ENCODE data around the gene RNF123. TPM values are rescaled to one million over a fixed set of nuclear protein-coding genes. Genes with fewer than 3 reads are reported as not detected.

The RNF123 gene
- total and polyA plus RNA-seq, 4 donors, result 34.3 to 104 (median 40.2) TPM

DNA sequence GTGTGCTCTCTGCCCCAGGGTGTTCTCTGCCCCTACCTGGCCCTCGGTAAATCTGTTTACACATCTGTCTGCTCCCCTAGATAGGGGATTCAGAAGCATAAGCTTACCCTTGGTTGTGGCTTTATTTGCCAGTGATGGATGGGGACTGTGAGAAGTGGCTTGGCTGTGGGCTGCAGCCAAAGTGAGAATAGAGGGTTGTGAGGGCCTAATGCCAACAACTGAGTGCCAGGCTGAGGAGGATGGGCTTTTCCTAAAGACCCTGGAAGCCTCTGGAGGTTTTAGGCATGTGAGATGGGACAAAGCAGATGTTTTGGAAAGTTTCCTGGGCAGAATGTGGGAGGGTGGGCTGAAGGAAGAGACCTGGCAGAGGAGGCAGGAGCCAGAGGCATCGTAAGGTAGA lies 30.6 kb upstream of the RNF123 start:
- H3K9me3 ChIP-seq (ENCODE audit: control insufficient read depth in 4 of 4, low read length in 3 of 4), result no peaks in the 10 kb centered on the region
- no peaks in the 10 kb centered on the region for H3K36me3 ChIP-seq (ENCODE audit: control insufficient read depth in 4 of 4, insufficient read depth in 3 of 4, low read depth in 1 of 4, low read length in 3 of 4)
- H3K4me3 ChIP-seq (ENCODE audit: low read depth in 1 of 3, low read length in 3 of 3), result no peak overlapping the region
- 92% methylated on average over 2 of the region's 2 CpGs for WGBS
- H3K9ac ChIP-seq (ENCODE audit: low read depth in 1 of 2, low read length in 2 of 2), result no peak overlapping the region
- DNase-seq (ENCODE audit: low spot score), result no peak
- no peaks in the 10 kb centered on the region for H3K27me3 ChIP-seq (ENCODE audit: control insufficient read depth in 4 of 4, insufficient read depth in 4 of 4, low read length in 3 of 4)
- no peaks in the 10 kb centered on the region for H3K4me1 ChIP-seq (ENCODE audit: control insufficient read depth in 4 of 4, insufficient read depth in 4 of 4, low read length in 3 of 4)
- no peak overlapping the region for H3K27ac ChIP-seq (ENCODE audit: low read depth in 1 of 2, low read length in 2 of 2)
- TF ChIP-seq CTCF (IDR thresholded peaks at IDR 0.05; ENCODE audit: low read depth, low read length, missing input control) (no peak), HNF4G (IDR thresholded peaks at IDR 0.05) (no peak), TAF1 (conservative IDR thresholded peaks at IDR 0.05) (no peak), ZBTB33 (IDR thresholded peaks at IDR 0.05) (no peak), EGR1 (IDR thresholded peaks at IDR 0.05; ENCODE audit: low read depth in 2 of 2) (no peak), JUND (IDR thresholded peaks at IDR 0.05) (no peak), FOXA2 (IDR thresholded peaks at IDR 0.05) (no peak), GABPA (IDR thresholded peaks at IDR 0.05 in 1 of 2, conservative IDR thresholded peaks at IDR 0.05 in 1 of 2) (no peak), NR2F2 (IDR thresholded peaks at IDR 0.05) (no peak), HNF4A (conservative IDR thresholded peaks at IDR 0.05) (no peak), FOXA1 (IDR thresholded peaks at IDR 0.05) (no peak), RAD21 (IDR thresholded peaks at IDR 0.05) (no peak), RXRA (IDR thresholded peaks at IDR 0.05) (no peak)
- TF ChIP-seq, protein P1, sequence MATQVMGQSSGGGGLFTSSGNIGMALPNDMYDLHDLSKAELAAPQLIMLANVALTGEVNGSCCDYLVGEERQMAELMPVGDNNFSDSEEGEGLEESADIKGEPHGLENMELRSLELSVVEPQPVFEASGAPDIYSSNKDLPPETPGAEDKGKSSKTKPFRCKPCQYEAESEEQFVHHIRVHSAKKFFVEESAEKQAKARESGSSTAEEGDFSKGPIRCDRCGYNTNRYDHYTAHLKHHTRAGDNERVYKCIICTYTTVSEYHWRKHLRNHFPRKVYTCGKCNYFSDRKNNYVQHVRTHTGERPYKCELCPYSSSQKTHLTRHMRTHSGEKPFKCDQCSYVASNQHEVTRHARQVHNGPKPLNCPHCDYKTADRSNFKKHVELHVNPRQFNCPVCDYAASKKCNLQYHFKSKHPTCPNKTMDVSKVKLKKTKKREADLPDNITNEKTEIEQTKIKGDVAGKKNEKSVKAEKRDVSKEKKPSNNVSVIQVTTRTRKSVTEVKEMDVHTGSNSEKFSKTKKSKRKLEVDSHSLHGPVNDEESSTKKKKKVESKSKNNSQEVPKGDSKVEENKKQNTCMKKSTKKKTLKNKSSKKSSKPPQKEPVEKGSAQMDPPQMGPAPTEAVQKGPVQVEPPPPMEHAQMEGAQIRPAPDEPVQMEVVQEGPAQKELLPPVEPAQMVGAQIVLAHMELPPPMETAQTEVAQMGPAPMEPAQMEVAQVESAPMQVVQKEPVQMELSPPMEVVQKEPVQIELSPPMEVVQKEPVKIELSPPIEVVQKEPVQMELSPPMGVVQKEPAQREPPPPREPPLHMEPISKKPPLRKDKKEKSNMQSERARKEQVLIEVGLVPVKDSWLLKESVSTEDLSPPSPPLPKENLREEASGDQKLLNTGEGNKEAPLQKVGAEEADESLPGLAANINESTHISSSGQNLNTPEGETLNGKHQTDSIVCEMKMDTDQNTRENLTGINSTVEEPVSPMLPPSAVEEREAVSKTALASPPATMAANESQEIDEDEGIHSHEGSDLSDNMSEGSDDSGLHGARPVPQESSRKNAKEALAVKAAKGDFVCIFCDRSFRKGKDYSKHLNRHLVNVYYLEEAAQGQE (IDR thresholded peaks at IDR 0.05), result no peak
- TF ChIP-seq, protein P2, sequence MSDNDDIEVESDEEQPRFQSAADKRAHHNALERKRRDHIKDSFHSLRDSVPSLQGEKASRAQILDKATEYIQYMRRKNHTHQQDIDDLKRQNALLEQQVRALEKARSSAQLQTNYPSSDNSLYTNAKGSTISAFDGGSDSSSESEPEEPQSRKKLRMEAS (IDR thresholded peaks at IDR 0.05), result no peak
- TF ChIP-seq, protein P3, sequence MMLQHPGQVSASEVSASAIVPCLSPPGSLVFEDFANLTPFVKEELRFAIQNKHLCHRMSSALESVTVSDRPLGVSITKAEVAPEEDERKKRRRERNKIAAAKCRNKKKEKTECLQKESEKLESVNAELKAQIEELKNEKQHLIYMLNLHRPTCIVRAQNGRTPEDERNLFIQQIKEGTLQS (IDR thresholded peaks at IDR 0.05), result no peak

GRCh38 chr3:49659756-49660155 lies 29.6 kb upstream of the RNF123 start:
- Histone ChIP-seq H3K9me3 (ENCODE audit: control insufficient read depth in 4 of 4, low read length in 3 of 4) (no peaks in the 10 kb centered on the region), H3K4me3 (ENCODE audit: low read depth in 1 of 3, low read length in 3 of 3) (no peak overlapping the region), H3K9ac (ENCODE audit: low read depth in 1 of 2, low read length in 2 of 2) (no peak overlapping the region), H3K4me1 (ENCODE audit: control insufficient read depth in 4 of 4, insufficient read depth in 4 of 4, low read length in 3 of 4) (peaks cover 0 to 2% (median under 1%) of the 10 kb centered on the region in 4 donors), H3K27me3 (ENCODE audit: control insufficient read depth in 4 of 4, insufficient read depth in 4 of 4, low read length in 3 of 4) (no peaks in the 10 kb centered on the region), H3K36me3 (ENCODE audit: control insufficient read depth in 4 of 4, insufficient read depth in 3 of 4, low read depth in 1 of 4, low read length in 3 of 4) (no peaks in the 10 kb centered on the region), H3K27ac (ENCODE audit: low read depth in 1 of 2, low read length in 2 of 2) (no peak overlapping the region)
- 73% methylated on average over 4 of the region's 4 CpGs for WGBS
- DNase-seq (ENCODE audit: low spot score), result no peak
- TF ChIP-seq, protein P1 (IDR thresholded peaks at IDR 0.05), result no peak
- no peak for TF ChIP-seq FOXA1 (IDR thresholded peaks at IDR 0.05)
- TF ChIP-seq YY1 (IDR thresholded peaks at IDR 0.05), result no peak
- TF ChIP-seq, protein P3 (IDR thresholded peaks at IDR 0.05), result no peak
- no peak for TF ChIP-seq CTCF (IDR thresholded peaks at IDR 0.05; ENCODE audit: low read depth, low read length, missing input control)
- TF ChIP-seq FOXA2 (IDR thresholded peaks at IDR 0.05), result no peak
- no peak for TF ChIP-seq HNF4G (IDR thresholded peaks at IDR 0.05)
- TF ChIP-seq RAD21 (IDR thresholded peaks at IDR 0.05), result no peak
- TF ChIP-seq, protein P2 (IDR thresholded peaks at IDR 0.05), result no peak
- TF ChIP-seq NR2F2 (IDR thresholded peaks at IDR 0.05), result no peak
